Liver (tissue), 9 donors: Measurements from ENCODE around the gene KRTAP21-3. TPM values are rescaled to one million over a fixed set of nuclear protein-coding genes. Genes with fewer than 3 reads are reported as not detected.
"Not testable (repeated sequence)": the region's sequence is repeated elsewhere in the genome, so short reads cannot be mapped to it uniquely, and the experiment has no call there.

Source experiments
- DNase-seq: peaks from one replicate; pipeline ENCODE4 v3.0.0-alpha.2; 2017; ENCODE audit warnings: low spot score
- H3K27ac ChIP-seq, 2 donors: one replicate each; pipeline ENCODE4 v1.7.0; 2013; ENCODE audit warnings: inconsistent platforms in 2 of 2, low read length in 2 of 2, control low read depth in 1 of 2, low read depth in 1 of 2, mild to moderate bottlenecking in 1 of 2
- H3K27me3 ChIP-seq, 4 donors: one replicate each; pipeline versions ENCODE4 v1.6.1 to v1.7.0; 2013; ENCODE audit warnings: low read length in 3 of 4, inconsistent platforms in 1 of 4, mild to moderate bottlenecking in 1 of 4, moderate library complexity in 1 of 4; ENCODE audit not compliant: control insufficient read depth in 4 of 4, insufficient read depth in 4 of 4
- H3K36me3 ChIP-seq, 4 donors: one replicate each; pipeline versions ENCODE4 v1.6.1 to v1.7.0; 2013; ENCODE audit warnings: low read length in 3 of 4, mild to moderate bottlenecking in 3 of 4, low read depth in 1 of 4, moderate library complexity in 1 of 4; ENCODE audit not compliant: control insufficient read depth in 4 of 4, insufficient read depth in 3 of 4
- H3K4me1 ChIP-seq, 4 donors: one replicate each; pipeline versions ENCODE4 v1.6.1 to v1.7.0; 2013; ENCODE audit warnings: low read length in 3 of 4, mild to moderate bottlenecking in 3 of 4, moderate library complexity in 1 of 4; ENCODE audit not compliant: control insufficient read depth in 4 of 4, insufficient read depth in 4 of 4
- H3K4me3 ChIP-seq, 3 donors: one replicate each; pipeline versions ENCODE4 v1.6.1 to v1.7.0; 2013; ENCODE audit warnings: low read length in 3 of 3, control low read depth in 1 of 3, low read depth in 1 of 3, mild to moderate bottlenecking in 1 of 3
- H3K9ac ChIP-seq, 2 donors: one replicate each; pipeline ENCODE4 v1.7.0; 2013; ENCODE audit warnings: low read length in 2 of 2, mild to moderate bottlenecking in 2 of 2, moderate library complexity in 2 of 2, control low read depth in 1 of 2, low read depth in 1 of 2
- H3K9me3 ChIP-seq, 4 donors: one replicate each; pipeline versions ENCODE4 v1.6.1 to v1.7.0; 2013; ENCODE audit warnings: low read length in 3 of 4; ENCODE audit not compliant: control insufficient read depth in 4 of 4
- ATF3 ChIP-seq: IDR thresholded peaks from 2 replicates; pipeline ENCODE4 v1.6.1; 2016; ENCODE audit warnings: antibody characterized with exemption
- CTCF ChIP-seq: fragments of 150-350 bp; IDR thresholded peaks from 2 replicates; pipeline ENCODE4 v1.5.1; 2017; ENCODE audit warnings: improper control_type of control experiment, low read depth, low read length; ENCODE audit not compliant: missing input control
- FOXA2 ChIP-seq: IDR thresholded peaks from 2 replicates; pipeline ENCODE4 v1.6.1; 2016; ENCODE audit warnings: antibody characterized with exemption
- HNF4A ChIP-seq, 2 donors: conservative IDR thresholded peaks; 2 replicates each; pipeline ENCODE4 v1.6.1; 2016; ENCODE audit warnings: antibody characterized with exemption in 2 of 2, mild to moderate bottlenecking in 2 of 2
- HNF4G ChIP-seq: IDR thresholded peaks from 2 replicates; pipeline ENCODE4 v1.6.1; 2016; ENCODE audit warnings: antibody characterized with exemption
- JUND ChIP-seq, 2 donors: IDR thresholded peaks; 2 replicates each; pipeline ENCODE4 v1.6.1; 2016; ENCODE audit warnings: antibody characterized with exemption in 2 of 2
- MAX ChIP-seq: IDR thresholded peaks from 2 replicates; pipeline ENCODE4 v1.6.1; 2016; ENCODE audit warnings: antibody characterized with exemption
- RAD21 ChIP-seq, 2 donors: IDR thresholded peaks; 2 replicates each; pipeline ENCODE4 v1.6.1; 2016; ENCODE audit warnings: antibody characterized with exemption in 2 of 2, mild to moderate bottlenecking in 2 of 2
- REST ChIP-seq: IDR thresholded peaks from 2 replicates; pipeline ENCODE4 v1.6.1; 2016; ENCODE audit warnings: antibody characterized with exemption, mild to moderate bottlenecking
- RXRA ChIP-seq, 2 donors: IDR thresholded peaks; 2 replicates each; pipeline ENCODE4 v1.6.1; 2017 to 2018; ENCODE audit warnings: antibody characterized with exemption in 2 of 2, mild to moderate bottlenecking in 1 of 2
- SP1 ChIP-seq: IDR thresholded peaks from 2 replicates; pipeline ENCODE4 v1.6.1; 2018; ENCODE audit warnings: antibody characterized with exemption, mild to moderate bottlenecking
- YY1 ChIP-seq: IDR thresholded peaks from 2 replicates; pipeline ENCODE4 v1.6.1; 2016; ENCODE audit warnings: antibody characterized with exemption, mild to moderate bottlenecking
- ZBTB33 ChIP-seq: IDR thresholded peaks from 2 replicates; pipeline ENCODE4 v1.6.1; 2016; ENCODE audit warnings: antibody characterized with exemption
- WGBS: extraction: QIAGEN DNeasy Blood & Tissue Kit; methylation state at CpG from one replicate; pipeline ENCODE4 v1.1.7; 2013; 5-methylcytosine and 5-hydroxymethylcytosine counted together
- polyA plus RNA-seq, 2 donors: library from polyadenylated mRNA; stranded (reverse) in 1 of 2; unstranded in 1 of 2; fragments of 200-250 nt in 1 of 2; fragments of >200 nt in 1 of 2; fragmentation: Nextera tagmentation in 1 of 2; extraction: Ambion mirVana in 1 of 2; gene quantifications; one replicate each; pipeline versions ENCODE4 v1.2.1 to v1.2.3, GENCODE V29; 2013 to 2015
- total RNA-seq, 2 donors: library from RNA; depleted of rRNA; stranded (reverse); fragments of >200 nt; gene quantifications; one replicate each; pipeline ENCODE4 v1.2.3, GENCODE V29; 2014
- donor health status: healthy.
- donor health status: healthy.
- donor health status: healthy.
- donor health status: healthy.
- donor health status: healthy.

Gene KRTAP21-3
- total and polyA plus RNA-seq, 4 donors = not detected

GRCh38 chr21:30758306-30758705 is 39.7 kb upstream of the KRTAP21-3 start:
- DNase-seq = no peak
- Histone ChIP-seq H3K27me3 (no peaks in the 10 kb centered on the region), H3K27ac (no peak overlapping the region), H3K9me3 (no peaks in the 10 kb centered on the region), H3K4me3 (no peak overlapping the region), H3K9ac (no peak overlapping the region), H3K36me3 (no peaks in the 10 kb centered on the region), H3K4me1 (no peaks in the 10 kb centered on the region)
- WGBS = 74% methylated on average over 2 of the region's 2 CpGs
- TF ChIP-seq YY1 = no peak
- no peak for TF ChIP-seq FOXA2

- H3K36me3 ChIP-seq, DNase-seq, H3K4me1 ChIP-seq, H3K9me3 ChIP-seq, H3K27me3 ChIP-seq, H3K9ac ChIP-seq, H3K4me3 ChIP-seq, H3K27ac ChIP-seq: not testable (repeated sequence)
- 93% methylated on average over 2 of the region's 2 CpGs for WGBS
These were observed 36.8 kb upstream of the KRTAP21-3 start, which contains the start of gene KRTAP21-1 for GRCh38 chr21:30755328-30755727. KRTAP21-1 (minus strand) TSS chr21:30755428; CDS start chr21:30755378, 50 bp downstream.

GRCh38 chr21:30747159-30747558 is 28.6 kb upstream of the KRTAP21-3 start, which contains the start of gene KRTAP21-2:
KRTAP21-2 (minus strand) TSS chr21:30747259; CDS start chr21:30747202, 57 bp downstream.
- H3K4me3 ChIP-seq = no peak within 1 kb of the TSS

More at GRCh38 chr21:30747159-30747558, 28.6 kb upstream of the KRTAP21-3 start, which contains the start of gene KRTAP21-2:
- Histone ChIP-seq H3K27me3 (no peaks in the 10 kb centered on the region), H3K27ac (no peak within 1 kb of the TSS), H3K9me3 (no peaks in the 10 kb centered on the region), H3K9ac (no peak within 1 kb of the TSS), H3K4me1 (no peaks in the 10 kb centered on the region), H3K36me3 (no peaks in the 10 kb centered on the region)
- no peak for DNase-seq
- TF ChIP-seq MAX (no peak), SP1 (no peak), HNF4A (conservative IDR thresholded peaks at IDR 0.05) (no peak), RXRA (IDR thresholded peaks at IDR 0.05) (no peak), ATF3 (no peak), RAD21 (IDR thresholded peaks at IDR 0.05) (no peak), ZBTB33 (no peak), JUND (IDR thresholded peaks at IDR 0.05) (no peak), REST (no peak), HNF4G (no peak), CTCF (no peak)
